Trophoblast cell (in vitro differentiated cells and primary cell): ENCODE data around the gene ZNF18. TPM values are rescaled to one million over a fixed set of nuclear protein-coding genes. Genes with fewer than 3 reads are reported as not detected.

Experiments
- DNase-seq, 2 donors: peaks; one replicate each; pipeline ENCODE4 v3.0.0-alpha.2; 2016
- H2AFZ ChIP-seq: 2 replicates; pipeline ENCODE4 v1.6.1; 2013; ENCODE audit warnings: low read length, moderate library complexity, mild to moderate bottlenecking; ENCODE audit not compliant: insufficient read depth, poor library complexity
- H2AK5ac ChIP-seq: 2 replicates; pipeline ENCODE4 v1.6.1; 2013; ENCODE audit warnings: mild to moderate bottlenecking, low read length
- H2BK120ac ChIP-seq: 2 replicates; pipeline ENCODE4 v1.6.1; 2013; ENCODE audit warnings: low read length, mild to moderate bottlenecking, moderate library complexity; ENCODE audit not compliant: insufficient read depth, poor library complexity
- H2BK12ac ChIP-seq: 2 replicates; pipeline ENCODE4 v1.6.1; 2013; ENCODE audit warnings: mild to moderate bottlenecking, low read length, moderate library complexity
- H2BK5ac ChIP-seq: 2 replicates; pipeline ENCODE4 v1.6.1; 2013; ENCODE audit warnings: low read length, low read depth, moderate library complexity, mild to moderate bottlenecking; ENCODE audit not compliant: poor library complexity
- H3K14ac ChIP-seq: 2 replicates; pipeline ENCODE4 v1.6.1; 2013; ENCODE audit warnings: mild to moderate bottlenecking, low read length
- H3K18ac ChIP-seq: 2 replicates; pipeline ENCODE4 v1.6.1; 2013; ENCODE audit warnings: mild to moderate bottlenecking, low read length
- H3K23ac ChIP-seq: 2 replicates; pipeline ENCODE4 v1.6.1; 2013; ENCODE audit warnings: low read length
- H3K27ac ChIP-seq: 2 replicates; pipeline ENCODE4 v1.5.1; 2013; ENCODE audit warnings: low read depth, mild to moderate bottlenecking, inconsistent platforms, low read length, moderate library complexity
- H3K27me3 ChIP-seq: 2 replicates; pipeline ENCODE4 v1.6.1; 2013; ENCODE audit warnings: inconsistent platforms, mild to moderate bottlenecking, low read length, moderate library complexity; ENCODE audit not compliant: insufficient read depth
- H3K36me3 ChIP-seq, 2 experiments: 1 replicate in 1 of 2; 2 replicates in 1 of 2; pipeline ENCODE4 v1.6.1; 2013; ENCODE audit warnings: low read length in 2 of 2, mild to moderate bottlenecking in 2 of 2, moderate library complexity in 1 of 2; ENCODE audit not compliant: insufficient read depth in 2 of 2, control insufficient read depth in 1 of 2
- H3K4ac ChIP-seq: 2 replicates; pipeline ENCODE4 v1.6.1; 2013; ENCODE audit warnings: low read depth, mild to moderate bottlenecking, low read length, moderate library complexity
- H3K4me1 ChIP-seq, 2 experiments: 1 replicate in 1 of 2; 2 replicates in 1 of 2; pipeline ENCODE4 v1.6.1; 2013; ENCODE audit warnings: low read length in 2 of 2, mild to moderate bottlenecking in 2 of 2, moderate library complexity in 1 of 2; ENCODE audit not compliant: insufficient read depth in 2 of 2, control insufficient read depth in 1 of 2
- H3K4me2 ChIP-seq: 2 replicates; pipeline ENCODE4 v1.6.1; 2013; ENCODE audit warnings: inconsistent platforms, mild to moderate bottlenecking, low read length, moderate library complexity
- H3K4me3 ChIP-seq: 2 replicates; pipeline ENCODE4 v1.5.1; 2013; ENCODE audit warnings: mild to moderate bottlenecking, low read depth, low read length, inconsistent platforms
- H3K79me1 ChIP-seq: one replicate; pipeline ENCODE4 v1.6.1; 2013; ENCODE audit warnings: low read length
- H3K79me2 ChIP-seq: 2 replicates; pipeline ENCODE4 v1.6.1; 2013; ENCODE audit warnings: low read length, mild to moderate bottlenecking; ENCODE audit not compliant: control insufficient read depth, insufficient read depth, poor library complexity
- H3K9ac ChIP-seq: 2 replicates; pipeline ENCODE4 v1.6.1; 2013; ENCODE audit warnings: mild to moderate bottlenecking, low read length
- H3K9me3 ChIP-seq: 2 replicates; pipeline ENCODE4 v1.6.1; 2013; ENCODE audit warnings: low read depth, mild to moderate bottlenecking, control low read depth, inconsistent platforms, low read length; ENCODE audit not compliant: insufficient read depth
- H4K12ac ChIP-seq: 2 replicates; pipeline ENCODE4 v1.6.1; 2013; ENCODE audit warnings: low read depth, mild to moderate bottlenecking, low read length, moderate library complexity
- H4K8ac ChIP-seq: 2 replicates; pipeline ENCODE4 v1.6.1; 2013; ENCODE audit warnings: low read depth, mild to moderate bottlenecking, low read length, moderate library complexity
- H4K91ac ChIP-seq: one replicate; pipeline ENCODE4 v1.6.1; 2013; ENCODE audit warnings: low read depth, mild to moderate bottlenecking, low read length, moderate library complexity
- WGBS: extraction: QIAGEN DNeasy Blood & Tissue Kit; methylation state at CpG from one replicate; pipeline ENCODE4 v1.1.7; 2013; ENCODE audit warnings: missing lambda C conversion rate; ENCODE audit not compliant: insufficient read length, insufficient coverage; ENCODE audit errors: extremely low coverage; 5-methylcytosine and 5-hydroxymethylcytosine counted together
- polyA plus RNA-seq: library from polyadenylated mRNA; stranded (reverse); fragments of 200-250 nt; gene quantifications from 2 replicates; pipeline ENCODE4 v1.2.3, GENCODE V29; 2013

ZNF18 gene, protein sequence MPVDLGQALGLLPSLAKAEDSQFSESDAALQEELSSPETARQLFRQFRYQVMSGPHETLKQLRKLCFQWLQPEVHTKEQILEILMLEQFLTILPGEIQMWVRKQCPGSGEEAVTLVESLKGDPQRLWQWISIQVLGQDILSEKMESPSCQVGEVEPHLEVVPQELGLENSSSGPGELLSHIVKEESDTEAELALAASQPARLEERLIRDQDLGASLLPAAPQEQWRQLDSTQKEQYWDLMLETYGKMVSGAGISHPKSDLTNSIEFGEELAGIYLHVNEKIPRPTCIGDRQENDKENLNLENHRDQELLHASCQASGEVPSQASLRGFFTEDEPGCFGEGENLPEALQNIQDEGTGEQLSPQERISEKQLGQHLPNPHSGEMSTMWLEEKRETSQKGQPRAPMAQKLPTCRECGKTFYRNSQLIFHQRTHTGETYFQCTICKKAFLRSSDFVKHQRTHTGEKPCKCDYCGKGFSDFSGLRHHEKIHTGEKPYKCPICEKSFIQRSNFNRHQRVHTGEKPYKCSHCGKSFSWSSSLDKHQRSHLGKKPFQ
- polyA plus RNA-seq, result 4.4 and 4.8 TPM in 2 replicates

GRCh38 chr17:11997147-11997971, at the start of gene ZNF18:
TSS of gene ZNF18 (minus strand) at chr17:11997475. CDS start at chr17:11992829, 4,646 bp downstream.
- Histone ChIP-seq H4K91ac (peak within 1 kb of the TSS; percentile 89), H3K18ac (peak within 1 kb of the TSS; percentile 92), H3K9ac (peak within 1 kb of the TSS; percentile 74), H3K27me3 (no peaks in the 10 kb centered on the region), H3K36me3 (peaks cover 0 to 3% of the 10 kb centered on the region in 2 experiments), H3K27ac (peak within 1 kb of the TSS; percentile 86), H3K4me3 (peak within 1 kb of the TSS; percentile 94), H3K4ac (peak within 1 kb of the TSS; percentile 44), H3K4me2 (peak within 1 kb of the TSS; percentile 92), H3K79me1 (peaks cover 7% of the 10 kb centered on the region), H4K8ac (peak within 1 kb of the TSS; percentile 97), H2BK12ac (no peak within 1 kb of the TSS), H3K9me3 (no peaks in the 10 kb centered on the region), H2AFZ (peak within 1 kb of the TSS; percentile 95), H2AK5ac (no peak within 1 kb of the TSS), H3K79me2 (peaks cover 5% of the 10 kb centered on the region), H3K23ac (no peak within 1 kb of the TSS), H4K12ac (peak within 1 kb of the TSS; percentile 92), H3K4me1 (peaks cover 0 to 2% of the 10 kb centered on the region in 2 experiments), H2BK5ac (peak within 1 kb of the TSS; percentile 71), H2BK120ac (peak within 1 kb of the TSS; percentile 65), H3K14ac (peak within 1 kb of the TSS; percentile 91)
- DNase-seq, result peak; percentile 97 to 98
- no CpG with 5 or more reads among the region's 74 CpGs for WGBS

DNA sequence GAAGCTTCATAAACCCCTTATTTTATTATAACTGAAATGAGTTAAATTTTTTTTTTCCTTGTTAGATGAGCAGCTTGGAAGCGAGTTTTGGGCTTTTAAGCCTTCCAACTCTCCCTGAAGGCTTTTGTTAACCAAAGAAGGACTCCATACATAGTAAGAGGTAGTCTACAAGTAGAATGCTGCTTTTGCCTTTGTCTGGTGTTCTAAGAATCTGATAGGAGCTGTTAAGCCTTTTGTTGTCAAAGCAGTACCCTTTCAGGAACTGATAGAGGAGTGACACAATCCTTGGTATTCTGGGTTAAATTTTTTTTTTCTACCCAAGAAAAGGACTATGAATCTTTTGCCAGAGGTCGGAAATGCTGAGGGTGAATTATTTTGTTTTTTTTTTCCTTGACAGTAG, 49.5 kb upstream of the ZNF18 start:
- Histone ChIP-seq H2BK120ac (no peak overlapping the region), H3K4me2 (no peak overlapping the region), H3K4ac (no peak overlapping the region), H4K8ac (no peak overlapping the region), H3K36me3 (no peaks in the 10 kb centered on the region), H3K14ac (no peak overlapping the region), H3K9me3 (no peaks in the 10 kb centered on the region), H4K91ac (no peak overlapping the region), H3K4me3 (no peak overlapping the region), H3K27ac (no peak overlapping the region), H3K23ac (no peak overlapping the region), H3K27me3 (no peaks in the 10 kb centered on the region), H2BK12ac (no peak overlapping the region), H3K18ac (no peak overlapping the region), H2AFZ (no peak overlapping the region), H3K79me2 (peaks cover 2% of the 10 kb centered on the region), H3K79me1 (no peaks in the 10 kb centered on the region), H3K4me1 (no peaks in the 10 kb centered on the region), H2AK5ac (no peak overlapping the region), H2BK5ac (no peak overlapping the region), H3K9ac (no peak overlapping the region), H4K12ac (no peak overlapping the region)
- WGBS, result no CpG with 5 or more reads among the region's 2 CpGs
- DNase-seq, result peak in 1 of 2 donors; percentile 13

GRCh38 chr17:12043702-12044101, 46.4 kb upstream of the ZNF18 start:
- Histone ChIP-seq H3K14ac (no peak overlapping the region), H3K9ac (no peak overlapping the region), H2BK12ac (no peak overlapping the region), H2BK120ac (no peak overlapping the region), H4K8ac (no peak overlapping the region), H2AK5ac (no peak overlapping the region), H3K18ac (no peak overlapping the region), H3K23ac (no peak overlapping the region), H3K27me3 (no peaks in the 10 kb centered on the region), H3K79me2 (no peaks in the 10 kb centered on the region), H4K91ac (no peak overlapping the region), H3K27ac (no peak overlapping the region), H3K4me1 (no peaks in the 10 kb centered on the region), H3K4me3 (no peak overlapping the region), H3K4me2 (no peak overlapping the region), H3K4ac (no peak overlapping the region), H4K12ac (no peak overlapping the region), H3K79me1 (no peaks in the 10 kb centered on the region), H3K9me3 (no peaks in the 10 kb centered on the region), H2BK5ac (no peak overlapping the region), H2AFZ (no peak overlapping the region), H3K36me3 (no peaks in the 10 kb centered on the region)
- WGBS, result no CpG with 5 or more reads among the region's 6 CpGs
- peak in 1 of 2 donors; percentile 4 for DNase-seq

- no peak overlapping the region for H3K23ac ChIP-seq
- no peak overlapping the region for H2BK5ac ChIP-seq
- no peaks in the 10 kb centered on the region for H3K27me3 ChIP-seq
- H3K18ac ChIP-seq, result no peak overlapping the region
- H2AFZ ChIP-seq, result no peak overlapping the region
- no peak overlapping the region for H3K14ac ChIP-seq
- no peaks in the 10 kb centered on the region for H3K9me3 ChIP-seq
- no peak overlapping the region for H2BK120ac ChIP-seq
- DNase-seq, result peak in 1 of 2 donors; percentile 40
- no CpG with 5 or more reads among the region's 3 CpGs for WGBS
- no peak overlapping the region for H3K4me2 ChIP-seq
- no peak overlapping the region for H2AK5ac ChIP-seq
- no peak overlapping the region for H4K91ac ChIP-seq
- no peaks in the 10 kb centered on the region for H3K79me1 ChIP-seq
- H4K8ac ChIP-seq, result no peak overlapping the region
- no peak overlapping the region for H3K4me3 ChIP-seq
- H3K4ac ChIP-seq, result no peak overlapping the region
- no peak overlapping the region for H4K12ac ChIP-seq
- no peaks in the 10 kb centered on the region for H3K79me2 ChIP-seq
- no peak overlapping the region for H3K27ac ChIP-seq
- no peaks in the 10 kb centered on the region for H3K36me3 ChIP-seq
- H3K9ac ChIP-seq, result no peak overlapping the region
- no peaks in the 10 kb centered on the region for H3K4me1 ChIP-seq
- no peak overlapping the region for H2BK12ac ChIP-seq
Observed at GRCh38 chr17:12041312-12041711, 44.0 kb upstream of the ZNF18 start.
